DND-41 (cell line): Measurements from ENCODE around the gene RPL39.

Source experiments
- ATAC-seq: fragments of 200-7000 bp; cut with Tn5 transposase; 3 replicates; pipeline ENCODE4 v1.9.1; 2021; ENCODE audit warnings: low read depth; ENCODE audit not compliant: insufficient read depth
- DNase-seq: peaks from one replicate; pipeline ENCODE4 v3.0.0-alpha.2; 2020
- H2AFZ ChIP-seq: 2 replicates; pipeline ENCODE4 v1.6.0; 2012; ENCODE audit warnings: low read depth, low read length
- H3K27ac ChIP-seq: 2 replicates; pipeline ENCODE4 v1.5.1; 2012; ENCODE audit warnings: low read length, inconsistent platforms
- H3K27me3 ChIP-seq: fragments of 200-600 bp; sonication (generic); 2 replicates; pipeline ENCODE4 v1.6.0; 2012; ENCODE audit warnings: low read length, mild to moderate bottlenecking, inconsistent platforms; ENCODE audit not compliant: insufficient read depth, poor library complexity
- H3K36me3 ChIP-seq: 2 replicates; pipeline ENCODE4 v1.5.1; 2012; ENCODE audit warnings: low read length, inconsistent platforms; ENCODE audit not compliant: insufficient read depth
- H3K4me1 ChIP-seq: 2 replicates; pipeline ENCODE4 v1.5.1; 2012; ENCODE audit warnings: mild to moderate bottlenecking, low read length; ENCODE audit not compliant: insufficient read depth
- H3K4me2 ChIP-seq: 2 replicates; pipeline ENCODE4 v1.6.0; 2012; ENCODE audit warnings: mild to moderate bottlenecking, moderate library complexity, low read length, inconsistent platforms; ENCODE audit not compliant: insufficient read depth
- H3K4me3 ChIP-seq, 2 experiments: fragments of 200-600 bp in 1 of 2; shearing (Covaris generic) in 1 of 2; 2 replicates each; pipeline ENCODE4 v1.5.1; 2012 to 2016; ENCODE audit warnings: inconsistent platforms in 2 of 2, low read length in 2 of 2, mild to moderate bottlenecking in 2 of 2, low read depth in 1 of 2, moderate library complexity in 1 of 2
- H3K79me2 ChIP-seq: 2 replicates; pipeline ENCODE4 v1.6.0; 2012; ENCODE audit warnings: low read length, inconsistent platforms; ENCODE audit not compliant: insufficient read depth
- H3K9ac ChIP-seq: 2 replicates; pipeline ENCODE4 v1.6.0; 2012; ENCODE audit warnings: low read depth, mild to moderate bottlenecking, inconsistent platforms, low read length, moderate library complexity
- H3K9me3 ChIP-seq: 2 replicates; pipeline ENCODE4 v1.5.1; 2012; ENCODE audit warnings: low read length, moderate library complexity, mild to moderate bottlenecking, inconsistent platforms; ENCODE audit not compliant: insufficient read depth, severe bottlenecking
- H4K20me1 ChIP-seq: 2 replicates; pipeline ENCODE4 v1.6.0; 2012; ENCODE audit warnings: low read length; ENCODE audit not compliant: insufficient read depth
- CTCF ChIP-seq: IDR thresholded peaks from 2 replicates; pipeline ENCODE4 v1.5.1; 2012; ENCODE audit warnings: borderline replicate concordance, low read length, moderate library complexity, mild to moderate bottlenecking; ENCODE audit not compliant: poor library complexity, severe bottlenecking; ENCODE audit errors: extremely low read depth
- EZH2 ChIP-seq: IDR thresholded peaks from 3 replicates; pipeline ENCODE4 v1.6.1; 2012; ENCODE audit warnings: borderline replicate concordance, low read depth, mild to moderate bottlenecking, moderate library complexity, low read length, inconsistent platforms; ENCODE audit not compliant: severe bottlenecking

Gene RPL39

GRCh38 chrX:119801253-119802221 is 10.1 kb upstream of the RPL39 start:
- DNase-seq (no peak), ATAC-seq (no peak)
- Histone ChIP-seq H3K27ac (no peak overlapping the region), H3K4me2 (no peak overlapping the region), H2AFZ (no peak overlapping the region), H3K4me3 (no peak overlapping the region), H4K20me1 (no peaks in the 10 kb centered on the region), H3K79me2 (no peaks in the 10 kb centered on the region), H3K9me3 (no peaks in the 10 kb centered on the region), H3K27me3 (no peaks in the 10 kb centered on the region), H3K36me3 (no peaks in the 10 kb centered on the region), H3K4me1 (no peaks in the 10 kb centered on the region), H3K9ac (no peak overlapping the region)
- TF ChIP-seq EZH2 (no peak), CTCF (no peak)

GRCh38 chrX:119790977-119791436 is 423 bp downstream of the RPL39 start:
- Histone ChIP-seq H3K4me2 (peak overlapping the region; percentile 78), H2AFZ (peak overlapping the region; percentile 84), H3K9me3 (no peaks in the 10 kb centered on the region), H3K4me3 (peak overlapping the region; percentile 39 to 69), H3K27ac (peak overlapping the region; percentile 91), H3K79me2 (peaks cover 57% of the 10 kb centered on the region), H3K9ac (peak overlapping the region; percentile 74), H3K27me3 (no peaks in the 10 kb centered on the region), H4K20me1 (peaks cover 36% of the 10 kb centered on the region), H3K36me3 (peaks cover 41% of the 10 kb centered on the region), H3K4me1 (peaks cover 43% of the 10 kb centered on the region)
- ATAC-seq (peak; percentile 34), DNase-seq (peak; percentile 29)
- TF ChIP-seq EZH2: no peak
- TF ChIP-seq CTCF: peak; percentile 53

GRCh38 chrX:119784747-119785446 is 6.5 kb downstream of the RPL39 start:
- peaks cover 49% of the 10 kb centered on the region for H3K79me2 ChIP-seq
- H3K9ac ChIP-seq: no peak overlapping the region
- peaks cover 71% of the 10 kb centered on the region for H3K36me3 ChIP-seq
- H3K27ac ChIP-seq: no peak overlapping the region
- peaks cover 27% of the 10 kb centered on the region for H3K4me1 ChIP-seq
- H3K4me2 ChIP-seq: no peak overlapping the region
- no peaks in the 10 kb centered on the region for H3K9me3 ChIP-seq
- no peaks in the 10 kb centered on the region for H3K27me3 ChIP-seq
- ATAC-seq (peak; percentile 84), DNase-seq (peak; percentile 62)
- H3K4me3 ChIP-seq: no peak overlapping the region
- TF ChIP-seq EZH2 (no peak), CTCF (peak; percentile 68)
- H2AFZ ChIP-seq: no peak overlapping the region
- peaks cover 50% of the 10 kb centered on the region for H4K20me1 ChIP-seq
